Measurements from ENCODE around the gene VPS39. TPM values are rescaled to one million over a fixed set of nuclear protein-coding genes. Genes with fewer than 3 reads are reported as not detected.
"Not testable (repeated sequence)": the region's sequence is repeated elsewhere in the genome, so short reads cannot be mapped to it uniquely, and the experiment has no call there.

The VPS39 gene
- total RNA-seq, 4 donors from 2014 or later, result 24.4 to 57.2 (median 31.9) TPM

DNA sequence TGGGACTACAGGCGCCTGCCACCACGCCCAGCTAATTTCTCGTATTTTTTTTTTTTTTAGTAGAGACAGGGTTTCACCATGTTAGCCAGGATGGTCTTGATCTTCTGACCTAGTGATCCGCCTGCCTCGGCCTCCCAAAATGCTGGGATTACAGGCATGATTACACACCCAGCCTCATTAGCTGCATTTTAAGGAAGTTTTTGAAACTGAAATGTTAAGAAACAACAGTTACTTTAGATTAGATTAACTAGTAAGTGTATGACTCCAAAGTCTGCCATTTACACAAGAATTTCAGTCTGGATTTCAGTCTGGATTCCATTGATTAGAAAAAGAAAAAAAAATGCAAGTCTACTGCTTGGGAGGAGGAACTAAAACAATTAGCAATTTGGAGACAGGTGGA is 24.5 kb upstream of the VPS39 start:
- intact Hi-C loops (cut with DNase I), result no loop called here
- Histone ChIP-seq H3K27ac (no peak overlapping the region), H3K27me3 (no peaks in the 10 kb centered on the region), H3K4me3 (no peak overlapping the region), H3K4me1 (no peaks in the 10 kb centered on the region), H3K36me3 (peaks cover 0 to 99% (median 10%) of the 10 kb centered on the region in 3 donors), H3K9me3 (no peaks in the 10 kb centered on the region)
- no peak for TF ChIP-seq POLR2A (IDR thresholded peaks at IDR 0.05)
- 62 to 72% methylated on average over 3 to 5 of the region's 5 CpGs for WGBS, 2 donors
- no peak for DNase-seq

DNA sequence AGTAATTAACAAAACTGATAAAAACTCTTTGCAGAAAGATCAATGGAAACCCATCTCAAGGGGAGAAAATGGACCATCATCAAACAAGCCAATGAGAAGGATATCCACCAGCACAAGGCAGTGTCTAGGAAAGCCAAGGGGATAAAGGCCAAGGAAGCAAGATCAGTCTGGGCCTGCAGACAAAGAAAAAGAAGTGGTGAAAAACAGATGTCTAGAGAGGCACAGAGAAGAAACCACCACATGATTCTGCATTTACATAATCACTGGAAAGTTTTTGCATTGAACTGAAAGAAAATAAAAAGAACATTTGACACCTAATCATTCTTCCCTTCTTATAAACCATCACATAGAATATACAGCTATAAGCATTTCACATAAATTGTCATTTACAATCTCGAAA is 23.0 kb upstream of the VPS39 start:
- Histone ChIP-seq H3K4me3 (no peak overlapping the region), H3K36me3 (peaks cover 0 to 99% (median 20%) of the 10 kb centered on the region in 3 donors), H3K9me3 (no peaks in the 10 kb centered on the region), H3K27ac (no peak overlapping the region), H3K27me3 (no peaks in the 10 kb centered on the region), H3K4me1 (no peaks in the 10 kb centered on the region)
- WGBS, 2 donors, result 87 to 97% methylated on average over 1 of the region's 1 CpG
- TF ChIP-seq POLR2A (IDR thresholded peaks at IDR 0.05), result no peak
- TF ChIP-seq, protein P1, sequence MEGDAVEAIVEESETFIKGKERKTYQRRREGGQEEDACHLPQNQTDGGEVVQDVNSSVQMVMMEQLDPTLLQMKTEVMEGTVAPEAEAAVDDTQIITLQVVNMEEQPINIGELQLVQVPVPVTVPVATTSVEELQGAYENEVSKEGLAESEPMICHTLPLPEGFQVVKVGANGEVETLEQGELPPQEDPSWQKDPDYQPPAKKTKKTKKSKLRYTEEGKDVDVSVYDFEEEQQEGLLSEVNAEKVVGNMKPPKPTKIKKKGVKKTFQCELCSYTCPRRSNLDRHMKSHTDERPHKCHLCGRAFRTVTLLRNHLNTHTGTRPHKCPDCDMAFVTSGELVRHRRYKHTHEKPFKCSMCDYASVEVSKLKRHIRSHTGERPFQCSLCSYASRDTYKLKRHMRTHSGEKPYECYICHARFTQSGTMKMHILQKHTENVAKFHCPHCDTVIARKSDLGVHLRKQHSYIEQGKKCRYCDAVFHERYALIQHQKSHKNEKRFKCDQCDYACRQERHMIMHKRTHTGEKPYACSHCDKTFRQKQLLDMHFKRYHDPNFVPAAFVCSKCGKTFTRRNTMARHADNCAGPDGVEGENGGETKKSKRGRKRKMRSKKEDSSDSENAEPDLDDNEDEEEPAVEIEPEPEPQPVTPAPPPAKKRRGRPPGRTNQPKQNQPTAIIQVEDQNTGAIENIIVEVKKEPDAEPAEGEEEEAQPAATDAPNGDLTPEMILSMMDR (IDR thresholded peaks at IDR 0.05), result no peak
- DNase-seq, result no peak
- intact Hi-C loops (cut with DNase I), result no loop called here

DNA sequence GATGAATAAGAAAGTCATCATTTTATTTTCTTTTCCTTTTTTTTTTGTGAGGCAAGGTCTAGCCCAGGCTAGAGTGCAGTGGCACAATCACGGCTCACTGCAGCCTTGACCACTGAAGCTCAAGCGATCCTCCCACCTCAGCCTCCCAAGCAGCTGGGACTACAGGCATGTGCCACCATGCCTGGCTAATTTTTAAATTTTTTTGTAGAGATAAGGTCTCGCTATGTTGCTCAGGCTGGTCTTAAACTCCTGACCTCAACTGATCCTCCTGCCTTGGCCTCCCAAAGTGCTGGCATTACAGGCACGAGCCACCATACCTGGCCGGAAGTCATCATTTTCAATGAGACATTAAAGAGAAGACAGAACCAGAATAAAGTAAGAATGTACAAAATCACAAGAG is 20.9 kb upstream of the VPS39 start:
- intact Hi-C loops (cut with DNase I); H3K4me1 ChIP-seq; H3K4me3 ChIP-seq; H3K9me3 ChIP-seq; H3K27ac ChIP-seq; H3K27me3 ChIP-seq; DNase-seq: not testable (repeated sequence)
- peaks cover 8 to 99% (median 26%) of the 10 kb centered on the region in 3 donors for H3K36me3 ChIP-seq
- WGBS, 2 donors, result 100% methylated on average over 4 to 5 of the region's 5 CpGs

DNA sequence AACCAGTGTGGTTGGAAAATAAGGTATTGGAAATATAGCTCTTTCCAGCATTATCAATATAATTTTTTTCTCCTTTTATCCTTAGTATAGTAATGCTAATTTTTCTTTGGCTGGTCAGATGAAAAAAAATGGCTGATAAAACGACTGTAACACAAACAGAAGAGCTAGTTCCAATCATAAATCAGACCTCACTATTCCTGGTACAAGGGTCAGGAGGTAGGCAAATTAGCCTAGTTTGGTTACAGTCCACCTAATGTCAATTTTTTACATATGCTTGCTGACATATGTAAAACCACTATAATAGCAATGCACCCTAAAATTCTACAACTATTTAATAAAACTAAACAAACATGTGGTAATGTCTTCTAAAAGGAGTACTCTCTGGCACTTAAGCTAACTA is 19.9 kb upstream of the VPS39 start:
- H3K9me3 ChIP-seq, result no peaks in the 10 kb centered on the region
- no peak for DNase-seq
- no peak overlapping the region for H3K27ac ChIP-seq
- H3K27me3 ChIP-seq, result no peaks in the 10 kb centered on the region
- H3K36me3 ChIP-seq, result peaks cover 8 to 99% (median 27%) of the 10 kb centered on the region in 3 donors
- 52 to 85% methylated on average over 1 of the region's 1 CpG for WGBS, 2 donors
- TF ChIP-seq POLR2A (IDR thresholded peaks at IDR 0.05), result no peak
- TF ChIP-seq, protein P1 (IDR thresholded peaks at IDR 0.05), result no peak
- intact Hi-C loops (cut with DNase I), result no loop called here
- H3K4me3 ChIP-seq, result no peak overlapping the region
- no peaks in the 10 kb centered on the region for H3K4me1 ChIP-seq

- no peak for DNase-seq
- Histone ChIP-seq H3K27me3 (no peaks in the 10 kb centered on the region), H3K4me1 (no peaks in the 10 kb centered on the region), H3K36me3 (peaks cover 8 to 99% (median 27%) of the 10 kb centered on the region in 3 donors), H3K9me3 (no peaks in the 10 kb centered on the region), H3K4me3 (no peak overlapping the region), H3K27ac (no peak overlapping the region)
- WGBS, 2 donors, result 85 to 94% methylated on average over 5 of the region's 5 CpGs
- TF ChIP-seq, protein P1 (IDR thresholded peaks at IDR 0.05), result no peak
- no peak for TF ChIP-seq POLR2A (IDR thresholded peaks at IDR 0.05)
- intact Hi-C loops (cut with DNase I), result no loop called here
These were observed 18.5 kb upstream of the VPS39 start for GRCh38 chr15:42226648-42227047.

GRCh38 chr15:42220216-42220615 is 12.1 kb upstream of the VPS39 start:
- no peaks in the 10 kb centered on the region for H3K4me1 ChIP-seq
- DNase-seq, result no peak
- WGBS, 2 donors, result 45 to 50% methylated on average over 2 of the region's 2 CpGs
- no peaks in the 10 kb centered on the region for H3K9me3 ChIP-seq
- H3K27ac ChIP-seq, result no peak overlapping the region
- no peak overlapping the region for H3K4me3 ChIP-seq
- TF ChIP-seq POLR2A (IDR thresholded peaks at IDR 0.05), result no peak
- TF ChIP-seq, protein P1 (IDR thresholded peaks at IDR 0.05), result no peak
- H3K36me3 ChIP-seq, result peaks cover 2 to 100% (median 16%) of the 10 kb centered on the region in 3 donors
- intact Hi-C loops (cut with DNase I), result no loop called here
- H3K27me3 ChIP-seq, result no peaks in the 10 kb centered on the region
